Epithelial cell of esophagus (primary cell): ENCODE measurements around the gene MYOM1.
A peak's percentile ranks its signal among the peaks of the same experiment; 100 is the strongest.

Source experiments
- DNase-seq: peaks from one replicate; pipeline ENCODE4 v3.0.0; 2010; ENCODE audit warnings: low read depth
- H3K4me3 ChIP-seq: 2 replicates; pipeline ENCODE4 v1.5.1; 2011; ENCODE audit warnings: mild to moderate bottlenecking, low read length, control low read depth
- TF ChIP-seq, protein P1 (sequence below): IDR thresholded peaks from 2 replicates; pipeline ENCODE4 v1.5.1; 2011; ENCODE audit warnings: low read depth, mild to moderate bottlenecking, low read length, control low read depth, inconsistent platforms; ENCODE audit not compliant: insufficient read depth; ENCODE audit errors: missing control alignments

MYOM1 gene

DNA sequence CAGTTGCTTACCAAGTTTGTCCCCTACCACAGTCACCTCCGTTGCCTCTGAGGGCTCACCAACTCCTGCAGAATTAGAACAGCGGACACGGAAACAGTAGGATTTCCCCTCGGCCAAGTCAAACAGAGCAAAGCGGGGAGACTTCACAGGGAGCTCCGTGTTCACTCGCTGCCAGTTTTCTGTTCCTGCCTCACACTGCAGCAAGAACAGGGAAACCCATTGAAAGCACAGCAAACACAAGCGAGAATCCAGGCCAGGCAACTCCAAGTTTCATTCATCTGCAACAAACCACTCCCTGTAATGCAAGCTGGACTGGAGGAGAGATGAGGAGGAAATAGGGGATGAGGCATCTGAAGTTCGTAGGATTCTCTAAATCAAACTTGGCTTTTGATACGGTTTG, 84.2 kb downstream of the MYOM1 start:
- no peak for DNase-seq
- no peak overlapping the region for H3K4me3 ChIP-seq
- TF ChIP-seq, protein P1, sequence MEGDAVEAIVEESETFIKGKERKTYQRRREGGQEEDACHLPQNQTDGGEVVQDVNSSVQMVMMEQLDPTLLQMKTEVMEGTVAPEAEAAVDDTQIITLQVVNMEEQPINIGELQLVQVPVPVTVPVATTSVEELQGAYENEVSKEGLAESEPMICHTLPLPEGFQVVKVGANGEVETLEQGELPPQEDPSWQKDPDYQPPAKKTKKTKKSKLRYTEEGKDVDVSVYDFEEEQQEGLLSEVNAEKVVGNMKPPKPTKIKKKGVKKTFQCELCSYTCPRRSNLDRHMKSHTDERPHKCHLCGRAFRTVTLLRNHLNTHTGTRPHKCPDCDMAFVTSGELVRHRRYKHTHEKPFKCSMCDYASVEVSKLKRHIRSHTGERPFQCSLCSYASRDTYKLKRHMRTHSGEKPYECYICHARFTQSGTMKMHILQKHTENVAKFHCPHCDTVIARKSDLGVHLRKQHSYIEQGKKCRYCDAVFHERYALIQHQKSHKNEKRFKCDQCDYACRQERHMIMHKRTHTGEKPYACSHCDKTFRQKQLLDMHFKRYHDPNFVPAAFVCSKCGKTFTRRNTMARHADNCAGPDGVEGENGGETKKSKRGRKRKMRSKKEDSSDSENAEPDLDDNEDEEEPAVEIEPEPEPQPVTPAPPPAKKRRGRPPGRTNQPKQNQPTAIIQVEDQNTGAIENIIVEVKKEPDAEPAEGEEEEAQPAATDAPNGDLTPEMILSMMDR = no peak

DNA sequence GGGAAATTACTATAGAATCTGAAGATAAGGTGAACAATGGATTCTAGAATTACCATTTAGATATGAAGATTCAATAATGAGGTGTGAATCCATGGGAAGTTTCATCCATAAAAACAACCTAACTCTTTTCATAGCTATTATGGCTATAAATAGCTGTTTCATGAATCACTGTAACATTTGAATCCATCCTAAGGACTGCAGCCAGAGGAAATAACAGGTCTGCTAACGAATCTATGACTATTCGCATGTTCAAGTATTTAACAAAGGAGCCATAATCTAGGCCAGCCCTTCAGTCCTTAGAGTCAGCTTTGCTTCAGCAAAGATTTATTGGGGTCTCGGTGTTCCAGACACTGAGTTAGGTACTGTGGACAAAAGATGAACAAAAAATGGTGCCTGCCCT, 87.1 kb downstream of the MYOM1 start:
- TF ChIP-seq, protein P1 = no peak
- H3K4me3 ChIP-seq = no peak overlapping the region
- no peak for DNase-seq

DNA sequence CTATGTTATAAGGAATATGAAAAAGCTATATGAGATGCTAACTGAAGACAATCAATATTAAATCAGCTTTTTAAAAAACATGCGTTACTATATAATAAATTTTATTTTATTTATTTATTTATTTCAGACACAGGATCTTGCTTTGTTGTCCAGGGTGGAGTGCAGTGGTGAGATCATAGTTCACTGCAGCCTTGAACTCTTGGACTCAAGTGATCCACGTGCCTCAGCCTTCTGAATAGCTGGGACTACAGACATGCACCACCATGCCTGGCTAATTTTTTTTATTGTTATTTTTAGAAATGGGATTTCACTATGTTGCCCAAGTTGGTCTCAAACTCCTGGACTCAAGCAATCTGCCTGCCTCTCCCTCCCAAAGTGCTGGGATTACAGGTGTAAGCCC, 89.4 kb downstream of the MYOM1 start:
- TF ChIP-seq, protein P1 = no peak
- H3K4me3 ChIP-seq = no peak overlapping the region
- DNase-seq = no peak

DNA sequence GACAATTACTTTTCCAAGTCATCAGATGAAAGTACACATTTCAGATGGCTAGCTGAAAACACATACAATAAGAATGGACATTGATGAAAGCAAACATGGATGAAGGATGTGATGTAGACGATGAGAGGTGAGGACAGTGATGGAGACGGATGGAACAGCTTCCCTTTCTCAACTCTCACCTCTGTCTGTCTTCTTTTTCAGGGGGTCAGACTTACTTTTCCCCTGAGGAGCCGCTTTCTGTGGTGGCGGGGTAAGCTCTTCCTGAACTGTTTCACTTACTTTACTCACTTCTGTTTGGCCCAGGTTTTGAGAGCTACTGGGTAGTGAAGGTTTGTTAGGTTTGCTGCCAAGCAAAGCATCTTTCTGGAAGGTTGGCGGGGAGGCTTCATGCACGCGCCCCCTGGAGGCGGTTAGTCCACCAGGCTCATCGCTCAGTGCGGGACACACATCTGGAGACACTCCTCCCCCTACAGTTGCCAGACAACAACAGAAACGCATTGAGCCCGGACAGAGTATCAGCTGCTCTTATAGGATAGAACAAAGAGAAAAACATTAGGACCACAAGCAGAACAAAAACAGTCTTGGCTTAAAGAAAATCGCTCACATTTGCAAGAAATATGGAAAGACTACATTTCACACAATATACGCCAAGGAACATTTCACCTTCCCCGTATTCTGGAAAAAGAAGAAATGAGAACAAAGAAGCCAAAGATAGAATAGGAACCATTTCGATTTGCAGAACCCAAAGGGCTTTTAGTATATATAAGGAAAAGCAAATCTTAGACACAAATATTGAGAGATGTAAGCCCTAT, 90.5 kb downstream of the MYOM1 start:
- TF ChIP-seq, protein P1 = peak; percentile 87
- DNase-seq = peak; percentile 83
- H3K4me3 ChIP-seq = no peak overlapping the region

DNA sequence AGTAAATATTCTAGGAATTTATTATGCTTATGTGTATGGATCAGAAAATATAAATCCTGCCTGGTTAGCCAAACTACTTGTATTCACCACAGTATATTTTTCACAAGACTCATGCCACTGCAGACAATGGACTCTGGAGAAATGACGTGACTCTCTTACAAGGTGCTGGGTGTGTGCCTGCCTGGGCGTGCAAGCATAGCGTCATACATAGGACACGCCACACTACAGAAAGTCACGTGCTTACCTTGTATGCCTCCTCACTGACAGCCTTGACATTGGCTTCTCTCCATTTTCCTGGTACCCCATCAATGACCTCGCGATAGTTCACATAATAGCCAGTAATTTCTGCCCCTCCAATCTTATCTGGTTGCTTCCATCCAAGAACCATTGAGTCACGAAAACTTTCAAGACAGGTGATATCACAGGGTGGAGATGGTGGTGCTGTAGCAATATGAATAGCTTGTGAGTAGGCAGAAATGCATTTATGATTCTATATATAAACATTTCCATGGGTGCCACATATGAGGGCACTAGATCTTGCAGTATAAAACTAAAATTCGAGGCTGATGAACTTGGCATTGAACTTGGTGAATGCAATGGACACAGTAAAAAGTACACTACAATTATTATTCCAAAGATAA, 93.2 kb downstream of the MYOM1 start:
- no peak overlapping the region for H3K4me3 ChIP-seq
- DNase-seq = peak; percentile 89
- TF ChIP-seq, protein P1 = no peak

DNA sequence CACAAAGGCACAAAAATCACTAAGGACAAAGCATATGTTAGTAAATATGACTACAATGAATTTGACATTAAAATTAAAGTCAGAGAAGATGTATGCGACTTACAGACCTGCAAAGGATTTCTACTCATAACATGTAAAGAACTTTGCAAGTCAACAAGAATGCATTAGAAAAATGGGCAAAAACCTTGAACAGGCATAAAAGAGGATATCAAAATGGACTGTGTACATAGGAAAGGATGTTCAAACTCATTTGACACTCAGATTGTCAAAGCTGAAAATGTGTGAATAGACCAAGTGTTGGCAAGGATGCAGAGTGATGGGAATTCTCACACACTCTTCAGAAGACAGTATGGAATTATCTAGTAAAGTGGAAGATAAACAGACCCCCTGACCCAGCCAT, 94.9 kb downstream of the MYOM1 start:
- TF ChIP-seq, protein P1 = no peak
- DNase-seq = no peak
- H3K4me3 ChIP-seq = no peak overlapping the region
